Activated naive CD4-positive, alpha-beta T cell treated with Interleukin-2 at 50 U/mL for 16 hours (primary cell): ENCODE data around the gene BCCIP.
A peak's percentile ranks its signal among the peaks of the same experiment; 100 is the strongest.

ENCODE experiments used
- DNase-seq: peaks from one replicate; pipeline ENCODE4 v3.0.0-alpha.2; 2020

BCCIP gene

DNA sequence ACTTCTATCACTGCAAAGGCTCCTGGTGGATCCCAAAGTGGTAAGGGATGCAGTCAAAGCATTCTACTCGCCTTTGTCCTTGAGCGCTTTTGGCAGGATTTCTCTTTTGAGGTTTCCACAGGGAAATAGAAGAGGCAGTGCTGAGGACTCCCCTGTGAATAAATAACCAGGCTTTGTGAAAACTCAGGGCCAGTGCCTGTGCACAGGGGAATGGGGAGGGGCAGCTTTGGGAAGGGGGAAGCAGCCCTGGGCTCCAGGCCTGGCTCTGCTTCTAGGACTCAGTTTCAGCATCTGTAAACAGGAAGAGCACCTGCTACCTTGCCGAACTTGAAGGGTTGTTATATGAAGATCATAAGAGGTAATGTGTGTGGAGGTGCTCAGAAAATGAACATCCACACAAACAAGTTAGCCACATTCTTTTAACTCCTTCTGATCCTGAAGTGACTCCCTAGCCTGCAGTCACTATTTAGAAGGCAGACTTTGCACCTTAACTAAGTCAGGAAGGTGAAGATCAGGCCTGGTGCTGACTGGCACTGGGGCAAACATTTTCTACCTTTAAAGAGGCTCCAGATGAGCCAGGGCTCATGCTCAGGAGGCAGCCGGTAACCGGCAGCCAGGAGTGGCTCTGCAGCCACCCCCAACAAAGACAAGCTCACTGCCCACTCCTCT lies 25.2 kb upstream of the BCCIP start:
- DNase-seq: no peak

DNA sequence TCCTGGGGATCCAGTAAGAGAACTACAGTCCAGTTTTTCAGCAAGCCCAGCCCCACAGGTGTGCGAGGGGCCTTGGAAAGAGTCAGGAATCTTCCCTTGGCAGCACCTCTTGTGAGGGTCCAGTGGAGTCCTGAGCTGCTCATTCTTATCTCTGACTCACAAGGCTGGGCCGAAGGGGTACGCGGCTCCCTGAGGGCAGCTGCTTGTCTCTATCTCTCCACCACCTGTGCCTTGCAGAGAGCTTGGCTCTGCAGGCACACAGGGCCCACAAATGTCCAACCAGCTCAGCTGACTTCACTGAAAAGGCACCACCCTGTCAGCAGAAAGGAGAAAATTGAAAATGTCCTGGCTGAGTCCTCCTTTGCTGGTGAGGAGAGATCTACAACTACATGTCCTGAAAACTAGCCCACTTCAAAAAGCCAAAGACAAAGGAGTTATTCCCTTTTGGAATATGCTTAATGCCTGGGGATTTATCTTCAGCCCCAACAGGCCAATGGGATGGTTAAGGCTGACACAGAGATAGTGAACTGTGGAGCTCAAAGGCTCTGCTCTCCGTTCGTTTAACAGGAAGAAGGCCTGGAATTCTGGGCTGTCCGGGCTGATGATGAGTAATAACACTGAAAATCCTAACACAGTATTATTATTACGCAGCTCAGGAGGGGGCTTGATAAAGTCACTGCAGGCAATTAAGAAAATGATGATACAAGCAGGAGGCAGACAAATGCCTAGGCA lies 23.7 kb upstream of the BCCIP start:
- DNase-seq: no peak

DNA sequence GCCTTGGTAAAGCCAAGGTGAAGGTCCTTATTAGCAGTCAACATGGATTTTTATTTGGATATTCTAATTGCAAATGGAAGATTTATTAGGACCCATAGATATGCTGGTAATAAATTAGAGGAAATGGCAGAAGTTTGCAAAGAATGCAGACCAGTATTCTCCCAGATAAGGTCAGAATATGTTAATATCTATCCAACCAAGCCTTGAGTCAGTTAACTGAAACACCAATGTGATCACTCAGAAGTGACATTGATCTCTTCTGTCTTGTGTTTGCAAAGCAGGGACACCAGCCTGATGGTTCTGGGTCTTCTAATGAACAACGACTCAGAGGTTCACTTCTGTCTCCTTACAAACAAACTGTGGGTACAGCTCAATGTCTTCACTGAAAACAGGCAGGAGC lies 21.8 kb upstream of the BCCIP start:
- no peak for DNase-seq

GRCh38 chr10:125802131-125802530 lies 21.2 kb upstream of the BCCIP start:
- DNase-seq: no peak

DNA sequence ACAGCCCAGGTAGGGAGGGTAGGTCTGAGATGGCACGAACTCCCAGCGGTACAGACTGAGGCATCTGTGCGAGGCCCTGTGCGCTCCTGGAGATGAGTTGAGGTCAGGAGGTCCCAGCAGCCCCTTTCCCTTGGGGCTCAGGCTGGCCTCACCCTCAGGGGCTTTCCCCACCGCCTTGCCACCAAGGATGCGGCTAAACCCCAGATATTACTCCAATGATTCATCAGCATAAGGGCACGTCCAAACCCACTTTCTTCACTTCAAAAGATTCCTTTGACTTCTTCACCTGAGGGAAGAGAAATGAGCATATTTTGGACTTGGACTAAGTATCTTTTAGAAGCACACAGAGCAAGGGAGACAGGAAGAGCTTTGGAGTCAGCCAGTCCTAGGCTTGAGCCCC lies 20.6 kb upstream of the BCCIP start:
- DNase-seq: no peak

- DNase-seq: no peak
Measured at GRCh38 chr10:125808047-125808446, 15.3 kb upstream of the BCCIP start.

DNA sequence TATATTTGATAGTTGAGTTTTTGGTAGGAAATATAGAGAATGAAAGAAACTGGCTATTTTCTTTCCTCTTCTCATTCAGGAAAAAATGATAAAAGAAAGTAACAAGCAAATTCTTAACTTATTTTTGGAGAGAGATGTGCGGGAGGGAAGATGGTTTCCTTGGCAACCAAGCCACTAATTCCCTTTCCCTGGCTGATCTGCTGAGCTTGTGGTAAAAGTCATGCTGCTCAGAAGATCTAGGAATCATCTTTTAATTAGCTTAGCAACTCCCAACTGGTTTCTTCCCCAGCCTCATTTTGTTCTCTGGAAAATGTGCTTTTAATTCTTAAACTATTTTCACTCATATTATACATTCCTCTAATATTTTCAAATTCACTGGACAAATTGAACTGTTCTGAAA lies 12.1 kb upstream of the BCCIP start:
- no peak for DNase-seq

- DNase-seq: no peak
Measured at GRCh38 chr10:125812128-125812750, 11.1 kb upstream of the BCCIP start.

DNA sequence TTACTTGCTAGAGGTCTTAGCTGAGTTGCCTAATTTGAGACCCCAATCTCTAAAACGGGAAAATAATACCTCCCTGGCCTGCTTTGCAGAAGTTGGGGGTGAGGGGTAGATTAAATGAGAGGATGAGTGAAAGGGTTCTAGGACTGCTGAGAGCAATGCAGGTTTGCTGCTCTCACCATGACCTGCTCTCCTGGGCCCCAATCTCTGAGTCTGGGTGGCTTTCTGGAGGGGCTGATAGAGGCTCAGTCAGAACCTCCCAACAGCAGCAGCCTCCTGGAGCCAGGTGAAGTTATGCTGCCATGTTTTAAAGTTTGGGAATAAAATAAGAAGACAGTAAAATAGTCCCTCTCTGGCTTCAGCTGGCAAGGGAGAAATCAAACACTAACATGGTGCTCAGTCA lies 7.6 kb upstream of the BCCIP start:
- DNase-seq: no peak

DNA sequence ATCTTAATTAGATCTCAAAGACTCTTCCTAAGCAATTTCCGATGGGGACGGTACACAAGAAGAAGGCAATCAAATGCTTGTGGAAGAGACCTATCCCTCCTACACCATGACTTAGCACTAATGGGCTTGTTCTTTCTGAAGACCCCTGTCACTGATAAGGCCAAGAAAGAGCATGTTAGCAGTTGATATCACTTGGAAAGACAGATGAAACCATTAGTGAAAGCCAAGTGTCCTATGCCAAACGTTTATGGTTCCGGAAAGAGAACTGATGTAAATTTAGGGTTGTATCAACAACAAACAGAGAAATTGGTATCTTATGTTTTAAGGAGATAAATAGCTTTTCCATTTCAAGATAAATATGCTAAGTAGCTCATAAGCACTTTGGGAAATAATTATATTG lies 6.8 kb upstream of the BCCIP start:
- DNase-seq: no peak

DNA sequence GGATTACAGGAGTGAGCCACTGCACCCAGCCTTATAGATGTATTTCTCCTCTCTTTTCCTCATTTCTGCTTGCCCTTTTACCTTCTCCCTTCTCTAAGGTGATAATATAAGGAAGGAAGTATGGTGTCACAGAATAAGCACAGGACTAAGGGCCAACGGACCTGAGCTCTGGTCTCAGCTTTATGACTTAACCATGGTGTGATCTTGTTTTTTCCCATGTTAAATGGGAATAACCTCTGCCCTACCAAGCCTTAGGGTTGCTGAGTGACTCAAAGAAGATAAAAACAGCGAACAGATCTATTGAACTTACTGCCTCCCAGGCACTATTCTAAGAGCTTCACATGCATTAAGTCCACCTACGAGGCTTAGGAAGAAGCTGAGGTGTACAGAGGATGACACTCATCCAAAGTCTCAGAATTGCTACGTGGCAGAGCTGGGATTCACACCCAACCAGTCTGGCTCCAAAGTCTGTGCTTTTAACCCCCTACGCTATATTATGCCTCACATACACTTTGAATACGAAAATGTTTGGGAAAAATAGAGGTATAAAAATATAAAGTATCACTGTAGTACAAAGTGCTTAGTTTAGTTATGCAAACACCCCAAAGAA lies 5.9 kb upstream of the BCCIP start:
- no peak for DNase-seq

DNA sequence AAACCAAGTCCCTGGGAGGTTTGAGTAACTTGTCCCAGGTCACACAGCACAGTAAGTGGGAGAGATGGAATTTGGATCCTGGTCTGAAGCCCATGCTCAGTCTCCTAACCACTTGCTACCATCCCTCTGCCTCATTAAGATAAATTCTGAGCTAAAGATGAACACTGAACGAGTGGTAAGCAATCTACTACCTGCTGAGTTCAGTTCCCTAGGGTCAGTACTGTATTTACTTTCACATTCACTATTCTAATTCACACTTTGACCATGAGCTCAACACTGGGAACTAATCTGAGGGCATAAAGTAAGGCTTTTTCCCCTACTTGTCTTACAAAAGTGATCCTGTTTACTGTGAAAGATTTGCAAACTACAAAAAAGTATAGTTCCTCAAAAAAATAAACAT lies 2.6 kb upstream of the BCCIP start:
- DNase-seq: no peak

DNA sequence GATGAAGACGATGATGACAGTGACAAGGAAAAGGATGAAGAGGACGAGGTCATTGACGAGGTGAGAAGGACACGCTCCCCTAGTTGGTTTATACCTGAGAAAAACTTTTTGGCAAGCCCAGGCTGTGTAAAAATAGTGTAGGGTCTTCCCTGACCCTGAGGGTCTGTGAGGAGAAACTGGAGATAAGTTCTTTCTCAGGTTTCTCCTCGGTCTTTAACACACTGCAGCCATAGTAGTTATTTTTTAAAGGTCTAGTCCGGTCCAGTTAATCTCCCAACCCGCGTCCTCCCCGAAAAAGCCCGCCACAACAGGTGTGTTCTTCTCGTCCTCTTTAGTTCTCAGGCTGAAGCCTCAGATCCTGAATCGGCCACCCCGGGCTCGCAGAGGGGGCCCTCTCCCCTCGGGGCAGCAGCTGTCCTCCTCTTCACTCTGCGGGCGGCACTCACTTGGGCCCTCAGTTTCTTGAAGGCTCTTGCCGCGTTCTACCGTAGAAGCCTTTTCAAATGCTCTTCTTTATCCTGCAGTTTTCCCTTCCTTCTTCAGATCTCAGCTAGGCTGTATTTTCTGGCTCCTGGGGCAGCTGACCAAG lies 411 bp downstream of the BCCIP start:
- peak; percentile 13 for DNase-seq

GRCh38 chr10:125824736-125825135 lies 1.4 kb downstream of the BCCIP start:
- no peak for DNase-seq

DNA sequence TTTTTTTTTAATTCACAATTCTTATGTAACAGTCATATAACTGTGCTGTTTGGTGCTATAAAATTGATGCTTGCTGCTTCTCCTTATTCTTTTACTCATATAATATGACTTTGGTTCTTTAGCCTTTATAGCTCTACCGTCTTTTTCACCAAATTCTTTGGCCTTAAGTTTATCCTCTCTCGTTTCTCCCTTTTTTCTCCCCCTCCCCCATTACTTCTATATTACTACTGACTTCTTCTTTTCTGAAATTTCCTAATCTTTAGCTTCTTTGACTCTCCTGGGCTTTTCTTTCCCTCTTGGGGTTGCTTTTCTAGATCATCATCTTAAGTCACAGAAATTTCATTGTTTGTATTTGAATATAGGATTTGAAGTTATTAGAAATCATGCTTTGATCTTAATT lies 3.8 kb downstream of the BCCIP start:
- DNase-seq: no peak

DNA sequence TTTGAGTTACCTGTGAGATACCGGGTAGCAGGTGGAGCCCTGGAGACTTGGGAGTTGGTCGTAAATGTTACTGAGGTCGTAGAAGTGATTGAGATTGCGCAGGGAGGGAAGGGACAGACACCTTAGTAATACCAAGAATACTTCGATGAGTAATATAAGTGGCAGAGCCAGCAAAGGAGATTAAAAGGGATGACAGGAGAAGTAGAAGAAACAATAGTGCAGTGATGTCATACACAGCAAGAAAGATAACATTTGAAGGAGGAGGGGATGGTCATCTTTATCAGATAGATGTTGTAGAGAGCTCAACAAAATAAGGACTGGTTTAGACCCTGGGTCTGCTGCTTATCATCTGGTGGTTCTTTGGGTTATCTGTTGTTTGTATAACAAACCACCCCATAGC lies 5.0 kb downstream of the BCCIP start:
- no peak for DNase-seq

DNA sequence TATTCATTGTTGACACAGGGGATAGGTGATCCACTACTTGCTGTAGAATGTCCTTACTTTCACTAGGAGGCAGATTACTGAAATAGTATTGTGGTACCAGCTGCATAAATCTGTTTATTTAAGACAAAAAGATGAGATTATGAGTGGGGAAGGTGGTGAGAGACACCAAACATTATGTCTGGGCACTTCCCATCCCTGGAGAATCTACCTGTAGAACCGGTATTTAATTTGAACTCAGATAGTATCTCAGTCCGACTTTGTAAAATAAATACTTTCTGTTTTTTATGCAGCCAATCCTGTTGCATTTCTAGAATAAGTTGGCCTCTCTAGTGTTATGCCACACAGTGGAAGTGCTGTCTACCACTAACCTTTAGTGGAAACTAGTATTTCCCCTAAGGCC lies 13.4 kb downstream of the BCCIP start:
- DNase-seq: no peak

DNA sequence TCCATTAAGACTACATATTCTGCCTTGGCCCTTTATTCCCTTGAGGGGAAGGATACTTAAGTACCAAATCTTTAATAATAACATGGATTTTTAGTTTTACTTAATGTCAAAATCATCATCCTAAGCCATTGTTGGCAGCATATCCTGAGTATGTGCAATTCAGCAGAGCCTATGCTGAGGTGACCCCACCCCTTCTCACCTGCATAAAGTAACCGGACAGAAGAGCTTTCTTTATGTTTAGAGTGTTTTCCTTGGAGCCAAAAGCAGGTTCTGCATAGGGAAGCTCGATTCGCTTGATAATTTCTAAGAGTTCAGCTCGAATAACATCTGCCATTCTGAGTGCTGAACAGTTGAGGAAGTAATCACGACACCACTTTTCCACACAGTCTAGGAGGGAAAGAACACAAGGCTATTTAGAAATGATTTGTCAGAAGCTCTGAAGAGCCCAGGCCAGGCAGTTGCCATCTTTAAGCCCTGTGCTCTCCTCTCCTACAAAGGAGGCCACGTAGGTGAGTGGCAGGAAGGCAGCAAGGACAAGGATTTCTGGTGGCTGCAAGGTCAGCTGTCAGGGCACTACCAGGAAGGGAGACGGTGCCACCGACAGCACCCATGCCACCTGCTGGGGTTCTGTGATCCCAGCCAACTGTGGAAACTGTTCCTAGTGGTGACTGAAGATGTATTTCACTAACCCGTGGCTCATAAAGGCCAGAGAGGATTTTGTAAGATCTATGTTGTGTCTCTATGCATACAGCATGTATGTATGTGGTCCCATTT lies 15.6 kb downstream of the BCCIP start:
- no peak for DNase-seq

DNA sequence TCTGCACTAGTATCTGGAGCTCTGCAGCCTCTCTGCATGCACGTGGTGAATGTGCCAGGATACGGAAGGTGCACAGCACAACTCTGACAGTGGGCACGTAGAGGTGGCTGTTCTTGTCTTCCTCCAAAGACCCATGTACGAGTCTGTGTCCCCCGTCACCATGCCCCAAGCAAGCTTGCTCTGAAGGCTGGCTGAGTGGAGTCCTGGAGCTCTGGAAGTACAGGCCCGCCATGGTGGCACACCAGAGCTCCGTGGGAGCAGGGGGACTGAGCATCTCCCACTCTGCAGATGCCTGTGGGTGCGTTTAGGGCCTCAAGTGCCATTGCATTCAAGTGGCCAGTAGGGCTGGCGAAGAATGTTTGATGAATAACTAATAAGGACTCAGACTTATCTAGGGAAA lies 17.1 kb downstream of the BCCIP start:
- DNase-seq: no peak

DNA sequence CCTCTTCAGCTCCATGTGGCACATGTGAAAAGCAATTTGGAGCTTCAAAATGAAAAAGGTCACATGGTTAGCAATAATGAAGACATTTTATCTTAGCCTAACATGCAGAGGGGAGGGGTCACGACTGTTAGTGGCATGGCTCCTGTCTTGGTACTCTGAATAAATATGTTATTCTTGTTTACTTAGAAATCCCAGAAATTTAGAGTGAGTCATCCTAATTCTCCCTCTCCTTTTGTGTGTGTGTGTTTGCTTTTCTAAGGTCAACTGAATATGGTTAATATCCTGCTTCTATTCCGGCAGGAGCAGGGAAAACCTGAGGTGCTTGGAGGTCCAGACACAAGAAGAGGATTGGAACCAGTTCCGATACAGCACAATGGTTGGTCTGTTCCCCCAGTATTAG lies 17.6 kb downstream of the BCCIP start:
- DNase-seq: no peak

DNA sequence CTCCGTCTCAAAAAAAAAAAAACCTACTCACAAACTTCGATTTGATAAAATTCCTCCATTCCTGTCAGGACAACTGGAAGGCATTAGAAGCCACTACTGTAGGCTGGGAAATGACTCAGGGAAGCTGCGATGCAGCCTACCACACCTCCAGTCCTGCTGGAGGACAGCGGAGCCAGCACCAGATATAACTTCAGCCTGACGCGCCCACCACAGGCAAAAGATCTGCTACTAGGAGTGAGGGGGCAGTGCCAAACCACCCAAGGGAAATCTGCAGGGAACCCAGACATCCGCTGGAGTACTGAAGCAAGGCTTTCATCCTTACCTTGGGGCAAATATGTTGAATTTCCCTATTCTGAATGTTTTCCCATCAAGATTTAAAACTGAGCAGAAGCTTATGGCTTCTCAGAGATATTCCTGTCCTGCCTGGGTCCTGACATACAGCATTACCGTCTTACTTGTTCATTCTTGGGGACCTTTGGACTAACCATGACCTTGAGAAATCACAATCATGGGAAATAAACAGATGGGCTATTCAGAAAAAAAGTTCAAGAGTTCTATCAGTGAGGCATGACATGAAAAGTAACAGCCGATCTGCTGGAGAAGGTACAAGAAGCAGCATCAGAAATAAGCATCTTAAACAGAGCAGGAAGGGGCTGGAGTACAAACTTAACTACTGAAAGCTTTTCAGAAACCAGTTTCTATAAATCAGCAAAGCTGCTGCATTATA lies 20.4 kb downstream of the BCCIP start:
- no peak for DNase-seq

DNA sequence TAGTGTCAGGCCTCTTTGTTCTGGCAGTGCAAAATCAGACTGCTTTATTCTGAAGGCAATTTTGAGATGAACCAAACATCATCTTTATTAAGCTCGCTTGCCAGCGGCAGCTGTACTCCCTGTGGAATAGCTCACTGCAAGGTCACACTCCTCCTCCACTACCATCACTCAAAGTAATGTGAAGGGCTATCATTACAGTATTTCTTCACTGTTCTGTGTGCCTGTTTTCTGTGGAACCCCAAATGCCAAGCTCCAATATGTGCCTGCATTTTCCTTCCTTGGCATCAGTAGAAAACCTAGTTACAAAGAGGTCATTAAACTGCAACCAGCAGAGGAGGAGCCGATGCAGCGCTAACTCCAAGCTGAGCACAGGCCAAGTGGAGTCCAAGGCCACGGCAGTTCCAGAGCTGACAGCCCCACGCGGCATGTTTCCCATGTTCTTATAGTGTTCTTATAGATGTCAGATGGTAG lies 21.4 kb downstream of the BCCIP start:
- no peak for DNase-seq
